Ramos (cell line): ENCODE results near the gene PHF14.
"Not testable (repeated sequence)": the region's sequence is repeated elsewhere in the genome, so short reads cannot be mapped to it uniquely, and the experiment has no call there.

Experiments
- in situ Hi-C: fragments of 300-500 bp; cut with MboI; formaldehyde crosslinking; loops from one replicate; pipeline ENCODE4 v1.14.3; 2022; ENCODE audit warnings: low sequenced_read_pairs; ENCODE audit not compliant: unreplicated experiment

PHF14 gene

GRCh38 chr7:10973061-10973941 is at the start of gene PHF14:
Gene PHF14 (plus strand): TSS chr7:10973872. CDS start chr7:10974324, 452 bp downstream.
- in situ Hi-C loops: no loop called here

- in situ Hi-C loops: no loop called here
Observed at GRCh38 chr7:10924370-10924769, 49.3 kb upstream of the PHF14 start.

GRCh38 chr7:10928203-10928602 is 45.5 kb upstream of the PHF14 start:
- in situ Hi-C loops: not testable (repeated sequence)

- in situ Hi-C loops: no loop called here
Observed at GRCh38 chr7:10930551-10930950, 43.1 kb upstream of the PHF14 start.

- in situ Hi-C loops: no loop called here
Observed at GRCh38 chr7:10931161-10931560, 42.5 kb upstream of the PHF14 start.

- in situ Hi-C loops: no loop called here
Observed at GRCh38 chr7:10934292-10934691, 39.4 kb upstream of the PHF14 start.

GRCh38 chr7:10939237-10939910 is 34.3 kb upstream of the PHF14 start:
- in situ Hi-C loops: no loop called here

GRCh38 chr7:10939911-10940703 is 33.6 kb upstream of the PHF14 start:
- in situ Hi-C loops: no loop called here

GRCh38 chr7:10940704-10941355 is 32.8 kb upstream of the PHF14 start:
- in situ Hi-C loops: no loop called here

GRCh38 chr7:10950494-10950893 is 23.2 kb upstream of the PHF14 start:
- in situ Hi-C loops: no loop called here

- in situ Hi-C loops: not testable (repeated sequence)
Observed at GRCh38 chr7:10950974-10951578, 22.6 kb upstream of the PHF14 start.

GRCh38 chr7:10952588-10952987 is 21.1 kb upstream of the PHF14 start:
- in situ Hi-C loops: no loop called here

- in situ Hi-C loops: not testable (repeated sequence)
Observed at GRCh38 chr7:10953078-10953750, 20.5 kb upstream of the PHF14 start.

- in situ Hi-C loops: no loop called here
Observed at GRCh38 chr7:10956528-10956927, 17.1 kb upstream of the PHF14 start.

- in situ Hi-C loops: not testable (repeated sequence)
Observed at GRCh38 chr7:10960242-10960641, 13.4 kb upstream of the PHF14 start.

GRCh38 chr7:10965016-10965415 is 8.7 kb upstream of the PHF14 start:
- in situ Hi-C loops: not testable (repeated sequence)

- in situ Hi-C loops: no loop called here
Observed at GRCh38 chr7:10972174-10972573, 1.5 kb upstream of the PHF14 start.

GRCh38 chr7:10973942-10974911 is 555 bp downstream of the PHF14 start:
- in situ Hi-C loops: no loop called here
